GM12873 (cell line): Measurements from ENCODE around the gene ERCC2.

ENCODE experiments used
- CTCF ChIP-seq: IDR thresholded peaks from 2 replicates; pipeline ENCODE4 v1.5.1; 2012; ENCODE audit warnings: low read depth, mild to moderate bottlenecking, moderate library complexity, low read length, control low read depth; ENCODE audit not compliant: insufficient read depth; ENCODE audit errors: missing control alignments

ERCC2 gene

GRCh38 chr19:45403781-45404556, 33.6 kb upstream of the ERCC2 start:
- peak; percentile 82 for TF ChIP-seq CTCF

- TF ChIP-seq CTCF = no peak
These were observed 32.9 kb upstream of the ERCC2 start for GRCh38 chr19:45403272-45403671.

- TF ChIP-seq CTCF = peak; percentile 68
These were observed 32.1 kb upstream of the ERCC2 start for GRCh38 chr19:45402298-45403061.

- no peak for TF ChIP-seq CTCF
These were observed 31.4 kb upstream of the ERCC2 start for GRCh38 chr19:45401815-45402214.

GRCh38 chr19:45400192-45400591, 29.8 kb upstream of the ERCC2 start:
- no peak for TF ChIP-seq CTCF

GRCh38 chr19:45395821-45396617, 25.6 kb upstream of the ERCC2 start:
- no peak for TF ChIP-seq CTCF
